GM23248 (cell line): ENCODE results near the gene AGGF1. TPM values are rescaled to one million over a fixed set of nuclear protein-coding genes. Genes with fewer than 3 reads are reported as not detected.

Source experiments
- DNase-seq: peaks from one replicate; pipeline ENCODE4 v3.0.0-alpha.2; 2015
- H2AFZ ChIP-seq: fragments of 200-600 bp; sonication (generic); 2 replicates; pipeline ENCODE4 v1.6.1; 2016; ENCODE audit warnings: antibody characterized with exemption
- H3F3A ChIP-seq: fragments of 200-600 bp; sonication (generic); 2 replicates; pipeline ENCODE4 v1.6.1; 2016; ENCODE audit warnings: mild to moderate bottlenecking, antibody characterized with exemption, mixed run types; ENCODE audit not compliant: insufficient read depth
- H3K27ac ChIP-seq: fragments of 200-600 bp; sonication (generic); 2 replicates; pipeline ENCODE4 v1.5.1; 2016; ENCODE audit warnings: mild to moderate bottlenecking
- H3K27me3 ChIP-seq: fragments of 200-600 bp; sonication (generic); replicated peaks from 2 replicates; pipeline ENCODE4 v1.6.1; 2016; ENCODE audit warnings: mild to moderate bottlenecking; ENCODE audit not compliant: insufficient read depth
- H3K36me3 ChIP-seq: fragments of 200-600 bp; sonication (generic); 2 replicates; pipeline ENCODE4 v1.6.1; 2016; ENCODE audit warnings: low read depth, mild to moderate bottlenecking
- H3K4me1 ChIP-seq: fragments of 200-600 bp; sonication (generic); 2 replicates; pipeline ENCODE4 v1.6.1; 2016; ENCODE audit warnings: mild to moderate bottlenecking; ENCODE audit not compliant: insufficient read depth
- H3K4me2 ChIP-seq: fragments of 200-600 bp; sonication (generic); one replicate; pipeline ENCODE4 v1.6.1; 2016; ENCODE audit warnings: mild to moderate bottlenecking; ENCODE audit not compliant: unreplicated experiment
- H3K4me3 ChIP-seq: fragments of 200-600 bp; sonication (generic); 2 replicates; pipeline ENCODE4 v1.5.1; 2016; ENCODE audit warnings: mild to moderate bottlenecking
- H3K79me2 ChIP-seq: fragments of 200-600 bp; sonication (generic); 2 replicates; pipeline ENCODE4 v1.6.1; 2016; ENCODE audit warnings: mild to moderate bottlenecking; ENCODE audit not compliant: insufficient read depth
- H3K9ac ChIP-seq: fragments of 200-600 bp; sonication (generic); 2 replicates; pipeline ENCODE4 v1.6.1; 2016; ENCODE audit warnings: mild to moderate bottlenecking
- H3K9me2 ChIP-seq: fragments of 200-600 bp; sonication (generic); 2 replicates; pipeline ENCODE4 v1.6.1; 2016; ENCODE audit warnings: mixed run types, mild to moderate bottlenecking, moderate library complexity; ENCODE audit not compliant: insufficient read depth
- H3K9me3 ChIP-seq: fragments of 200-600 bp; sonication (generic); one replicate; pipeline ENCODE4 v1.6.1; 2017; ENCODE audit warnings: low read depth
- H4K20me1 ChIP-seq: fragments of 200-600 bp; sonication (generic); 2 replicates; pipeline ENCODE4 v1.6.0; 2016; ENCODE audit not compliant: insufficient read depth
- EZH2 ChIP-seq: fragments of 200-600 bp; sonication (generic); IDR thresholded peaks from 2 replicates; pipeline ENCODE4 v1.6.1; 2018; ENCODE audit warnings: antibody characterized with exemption, mild to moderate bottlenecking; ENCODE audit not compliant: insufficient read depth, poor library complexity, severe bottlenecking
- EZH2phosphoT487 ChIP-seq: fragments of 200-600 bp; sonication (generic); IDR thresholded peaks from 2 replicates; pipeline ENCODE4 v1.6.1; 2018; ENCODE audit warnings: antibody characterized with exemption, moderate library complexity, mild to moderate bottlenecking, low read depth; ENCODE audit not compliant: insufficient read depth
- WGBS, 2 experiments: methylation state at CpG; one replicate each; pipeline ENCODE4 v1.1.6; 2015 to 2017; ENCODE audit warnings: low lambda C conversion rate in 2 of 2, low coverage in 1 of 2; ENCODE audit errors: missing lambda C conversion rate in 2 of 2; 5-methylcytosine and 5-hydroxymethylcytosine counted together
- in situ Hi-C: fragments of 300-500 bp; cut with MboI; formaldehyde crosslinking; loops from 2 replicates; pipeline ENCODE4 v1.15.0; 2020
- polyA plus RNA-seq: library from polyadenylated mRNA; unstranded; fragments of >200 nt; fragmentation: Nextera tagmentation; extraction: Ambion mirVana; gene quantifications from 2 replicates; pipeline ENCODE4 v1.2.1, GENCODE V29; 2016
- total RNA-seq: library from RNA; depleted of rRNA; stranded (reverse); fragments of >200 nt; shearing (Covaris generic); gene quantifications from 2 replicates; pipeline ENCODE4 v1.2.3, GENCODE V29; 2014

The AGGF1 gene
- total and polyA plus RNA-seq, 2 experiments from 2014 or later = 25.1 to 29.4 TPM

GRCh38 chr5:77011498-77011897 lies 18.7 kb upstream of the AGGF1 start:
- in situ Hi-C loops = loop anchor here (10.0 kb wide), 1 partner anchor 407 kb away; no protein-coding TSS in a partner anchor
- TF ChIP-seq EZH2phosphoT487 (no peak), EZH2 (no peak)
- H3K9me3 ChIP-seq = no peaks in the 10 kb centered on the region
- no peak overlapping the region for H3K4me2 ChIP-seq
- H2AFZ ChIP-seq = no peak overlapping the region
- H3K4me1 ChIP-seq = no peaks in the 10 kb centered on the region
- H3F3A ChIP-seq = no peaks in the 10 kb centered on the region
- H3K27ac ChIP-seq = no peak overlapping the region
- no peaks in the 10 kb centered on the region for H4K20me1 ChIP-seq
- H3K27me3 ChIP-seq = peaks cover 26% of the 10 kb centered on the region
- H3K9ac ChIP-seq = no peak overlapping the region
- 65 to 66% methylated on average over 5 of the region's 5 CpGs for WGBS, 2 experiments
- H3K36me3 ChIP-seq = no peaks in the 10 kb centered on the region
- no peaks in the 10 kb centered on the region for H3K79me2 ChIP-seq
- no peak overlapping the region for H3K4me3 ChIP-seq
- no peak for DNase-seq
- H3K9me2 ChIP-seq = no peaks in the 10 kb centered on the region

- no peak overlapping the region for H3K4me3 ChIP-seq
- H3K27me3 ChIP-seq = peaks cover 30% of the 10 kb centered on the region
- H4K20me1 ChIP-seq = no peaks in the 10 kb centered on the region
- no peak overlapping the region for H3K4me2 ChIP-seq
- WGBS, 2 experiments = 84 to 90% methylated on average over 2 of the region's 2 CpGs
- H3K79me2 ChIP-seq = no peaks in the 10 kb centered on the region
- H3K9me2 ChIP-seq = no peaks in the 10 kb centered on the region
- no peaks in the 10 kb centered on the region for H3K9me3 ChIP-seq
- TF ChIP-seq EZH2phosphoT487 = no peak
- TF ChIP-seq EZH2 = no peak
- no peak overlapping the region for H3K9ac ChIP-seq
- H2AFZ ChIP-seq = no peak overlapping the region
- no peaks in the 10 kb centered on the region for H3K36me3 ChIP-seq
- peak; percentile 8 for DNase-seq
- no peaks in the 10 kb centered on the region for H3F3A ChIP-seq
- H3K27ac ChIP-seq = no peak overlapping the region
- in situ Hi-C loops = loop anchor here (10.0 kb wide), 1 partner anchor 408 kb away; no protein-coding TSS in a partner anchor
- H3K4me1 ChIP-seq = no peaks in the 10 kb centered on the region
These were observed 17.6 kb upstream of the AGGF1 start for GRCh38 chr5:77012601-77013000.

GRCh38 chr5:77015938-77016569 lies 14.2 kb upstream of the AGGF1 start:
- H3F3A ChIP-seq = no peaks in the 10 kb centered on the region
- H3K27ac ChIP-seq = no peak overlapping the region
- WGBS, 2 experiments = 32 to 37% methylated on average over 3 of the region's 3 CpGs
- no peak for TF ChIP-seq EZH2
- no peak for TF ChIP-seq EZH2phosphoT487
- peaks cover 19% of the 10 kb centered on the region for H3K27me3 ChIP-seq
- no peak overlapping the region for H3K9ac ChIP-seq
- no peaks in the 10 kb centered on the region for H3K79me2 ChIP-seq
- no peaks in the 10 kb centered on the region for H3K9me3 ChIP-seq
- no peaks in the 10 kb centered on the region for H3K36me3 ChIP-seq
- no peaks in the 10 kb centered on the region for H3K9me2 ChIP-seq
- H4K20me1 ChIP-seq = no peaks in the 10 kb centered on the region
- H2AFZ ChIP-seq = no peak overlapping the region
- in situ Hi-C loops = loop anchor here (10.0 kb wide), 1 partner anchor 411 kb away; no protein-coding TSS in a partner anchor
- no peaks in the 10 kb centered on the region for H3K4me1 ChIP-seq
- no peak overlapping the region for H3K4me2 ChIP-seq
- no peak overlapping the region for H3K4me3 ChIP-seq
- peak; percentile 66 for DNase-seq

- Histone ChIP-seq H3K79me2 (no peaks in the 10 kb centered on the region), H4K20me1 (no peaks in the 10 kb centered on the region), H3F3A (no peaks in the 10 kb centered on the region), H3K9me3 (no peaks in the 10 kb centered on the region), H3K4me3 (no peak overlapping the region), H3K27me3 (peaks cover 27% of the 10 kb centered on the region), H3K27ac (no peak overlapping the region), H2AFZ (no peak overlapping the region), H3K9ac (no peak overlapping the region), H3K36me3 (no peaks in the 10 kb centered on the region), H3K4me1 (no peaks in the 10 kb centered on the region), H3K4me2 (no peak overlapping the region), H3K9me2 (no peaks in the 10 kb centered on the region)
- in situ Hi-C loops = loop anchor here (10.0 kb wide), 1 partner anchor 412 kb away; no protein-coding TSS in a partner anchor
- no peak for DNase-seq
- no peak for TF ChIP-seq EZH2
- no peak for TF ChIP-seq EZH2phosphoT487
- 73 to 76% methylated on average over 1 of the region's 1 CpG for WGBS, 2 experiments
These were observed 13.2 kb upstream of the AGGF1 start for GRCh38 chr5:77016962-77017361.
